Stimulated activated CD4-positive, alpha-beta T cell treated with anti-CD3 and anti-CD28 coated beads, Interleukin-4, amount 100 ng/mL, for 4 hours (primary cell): ENCODE results near the gene RGS21.
"Not testable (repeated sequence)": the region's sequence is repeated elsewhere in the genome, so short reads cannot be mapped to it uniquely, and the experiment has no call there.

Source experiments
- DNase-seq, 2 experiments: peaks; one replicate each; pipeline ENCODE4 v3.0.0-alpha.2; 2020

The RGS21 gene, protein sequence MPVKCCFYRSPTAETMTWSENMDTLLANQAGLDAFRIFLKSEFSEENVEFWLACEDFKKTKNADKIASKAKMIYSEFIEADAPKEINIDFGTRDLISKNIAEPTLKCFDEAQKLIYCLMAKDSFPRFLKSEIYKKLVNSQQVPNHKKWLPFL

DNA sequence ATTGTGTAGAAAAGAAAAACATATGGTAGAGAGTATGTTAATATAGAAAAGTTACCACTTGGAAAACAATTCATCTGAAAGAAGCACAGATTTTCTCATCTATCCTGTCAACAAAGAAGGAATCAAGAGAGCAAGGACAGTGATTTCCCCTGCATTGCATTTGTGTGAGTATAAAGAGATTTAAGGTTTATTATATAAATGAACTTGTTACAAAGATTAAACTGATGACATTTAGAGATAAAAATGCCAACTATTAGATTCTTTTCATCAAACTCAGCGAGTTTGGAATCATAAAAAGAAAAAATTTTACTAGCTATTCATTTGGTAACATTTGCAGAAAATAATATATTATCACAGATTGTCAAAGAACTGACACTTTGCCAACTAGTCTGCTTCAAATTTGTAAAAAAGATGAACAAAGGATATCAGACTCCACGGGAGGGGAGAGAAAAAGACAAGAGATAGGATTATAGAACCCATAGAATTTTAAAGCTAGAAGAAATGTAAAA, at the start of gene RGS21:
Gene RGS21, plus strand, starts transcription at position 51 of the 509 bp plus-strand sequence. CDS start 26,045 bp downstream, outside the sequence.
- DNase-seq: no peak

GRCh38 chr1:192268468-192269052, 48.2 kb upstream of the RGS21 start:
- DNase-seq: no peak

GRCh38 chr1:192270398-192270797, 46.4 kb upstream of the RGS21 start:
- DNase-seq: no peak

GRCh38 chr1:192272732-192273131, 44.1 kb upstream of the RGS21 start:
- no peak for DNase-seq

DNA sequence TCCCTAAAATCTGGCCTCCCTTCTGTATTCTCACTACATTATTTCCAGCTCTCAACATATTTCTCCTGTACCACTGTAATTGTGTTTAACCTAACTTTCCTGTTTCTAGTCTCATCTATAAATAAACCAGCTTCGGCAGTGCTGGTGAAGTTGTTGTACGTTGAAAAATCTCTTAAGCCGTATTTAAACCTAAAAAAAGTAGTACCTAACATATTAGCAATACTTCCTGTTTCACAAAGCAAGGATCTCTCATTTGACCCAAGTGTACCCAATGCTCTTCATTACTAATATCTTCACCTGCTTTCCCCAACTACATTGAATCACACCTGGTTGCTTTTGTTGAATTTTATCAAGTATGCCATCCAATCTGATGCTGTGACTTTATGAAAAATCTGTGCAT, 42.2 kb upstream of the RGS21 start:
- no peak for DNase-seq

- no peak for DNase-seq
Measured at GRCh38 chr1:192277635-192278034, 39.2 kb upstream of the RGS21 start.

- DNase-seq: no peak
Measured at GRCh38 chr1:192284927-192285326, 31.9 kb upstream of the RGS21 start.

DNA sequence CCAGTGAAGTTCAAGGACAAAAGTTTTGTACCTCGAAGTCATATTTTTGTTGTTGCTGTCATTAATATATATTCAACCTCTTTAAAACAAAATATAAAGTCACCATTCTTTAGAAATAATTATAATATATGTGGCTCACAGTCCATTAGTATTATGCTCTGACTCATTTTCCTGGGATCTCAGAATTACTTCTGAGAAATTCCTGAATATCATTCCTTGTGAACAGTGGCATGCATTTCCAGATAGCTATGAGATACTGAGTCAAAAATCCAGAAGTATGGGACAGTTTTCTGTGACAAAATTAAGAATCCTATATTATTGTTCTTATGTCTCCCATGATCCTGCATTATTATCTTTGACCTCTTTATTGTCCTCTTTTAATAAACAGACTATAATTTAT, 13.8 kb upstream of the RGS21 start:
- no peak for DNase-seq

DNA sequence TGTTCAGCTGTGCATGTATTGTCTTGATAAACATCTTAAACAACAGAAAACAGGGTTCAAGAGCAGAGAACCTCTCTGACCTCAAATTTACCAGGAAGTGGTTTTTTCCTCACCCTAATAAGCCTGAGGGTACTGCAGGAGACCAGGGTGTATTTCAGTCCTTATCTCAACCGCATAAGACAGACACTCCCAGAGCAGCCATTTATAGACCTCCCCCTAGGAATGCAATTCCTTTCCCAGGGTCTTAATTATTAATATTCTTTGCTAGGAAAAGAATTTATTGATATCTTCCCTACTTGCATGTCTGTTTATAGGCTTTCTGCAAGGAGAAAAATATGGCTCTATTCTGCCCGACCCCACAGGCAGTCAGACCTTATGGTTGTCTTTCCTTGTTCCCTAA, 8.5 kb upstream of the RGS21 start:
- not testable (repeated sequence) for DNase-seq

DNA sequence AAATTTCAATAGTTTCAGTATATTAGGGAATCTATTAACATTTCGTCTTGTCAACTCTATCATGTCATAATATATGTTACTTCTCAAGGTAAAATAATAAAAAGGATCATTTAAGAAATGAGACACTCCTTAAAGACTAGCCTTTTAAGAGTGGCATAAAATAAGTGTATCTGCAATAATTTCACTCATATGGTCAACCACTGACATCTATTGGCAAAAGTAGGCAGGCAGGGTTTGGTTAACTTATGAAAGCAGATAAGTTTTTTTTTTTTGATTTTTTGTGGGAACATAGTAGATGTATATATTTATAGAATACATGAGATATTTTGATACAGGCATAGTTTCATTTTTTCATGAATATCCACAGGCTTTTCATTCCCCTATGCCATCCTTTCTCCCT, 5.5 kb upstream of the RGS21 start:
- no peak for DNase-seq

GRCh38 chr1:192327997-192328396, 11.2 kb downstream of the RGS21 start:
- no peak for DNase-seq

- no peak for DNase-seq
Measured at GRCh38 chr1:192342842-192343241, 26.1 kb downstream of the RGS21 start.

DNA sequence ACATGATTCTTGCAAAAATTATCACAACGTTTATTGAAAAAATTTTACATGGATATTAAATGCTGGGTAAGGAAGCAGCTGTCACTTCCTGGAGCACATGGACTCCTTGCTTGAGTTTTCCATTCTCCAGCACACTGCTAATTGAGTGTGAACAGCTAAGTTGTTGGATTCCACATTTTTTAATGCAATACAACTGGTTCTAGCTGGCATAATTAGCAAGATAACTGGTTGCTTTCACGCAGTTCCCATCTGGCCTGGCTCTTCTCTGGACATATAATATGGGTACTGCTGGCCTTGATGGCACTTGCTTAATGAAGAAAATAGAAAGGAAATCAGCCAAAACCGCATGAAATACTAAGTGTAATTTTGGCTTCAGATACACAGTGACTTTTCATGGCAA, 26.6 kb downstream of the RGS21 start:
- no peak for DNase-seq

- DNase-seq: no peak
Measured at GRCh38 chr1:192349314-192349713, 32.5 kb downstream of the RGS21 start.

GRCh38 chr1:192350356-192350755, 33.6 kb downstream of the RGS21 start:
- no peak for DNase-seq

GRCh38 chr1:192351550-192351949, 34.8 kb downstream of the RGS21 start:
- no peak for DNase-seq

DNA sequence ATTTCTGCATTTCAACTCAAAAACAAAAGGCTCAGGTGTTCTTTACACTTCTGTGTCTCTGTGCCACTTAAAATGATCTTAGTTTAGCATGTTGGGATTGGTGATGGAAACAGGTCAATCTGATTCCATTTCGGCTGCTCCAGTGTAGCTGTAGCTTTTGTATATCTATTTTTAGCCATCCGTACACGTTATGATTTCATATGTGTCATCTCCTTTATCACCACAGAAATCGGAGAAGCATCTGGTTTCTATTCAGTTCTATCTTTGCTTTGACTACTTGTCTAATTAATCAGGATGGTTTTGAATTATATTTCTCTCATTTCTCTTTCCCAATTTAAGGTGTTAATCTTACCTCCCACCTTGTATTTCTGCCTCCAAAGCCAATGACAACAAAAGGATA, 41.1 kb downstream of the RGS21 start:
- no peak for DNase-seq

- DNase-seq: no peak
Measured at GRCh38 chr1:192358402-192358801, 41.6 kb downstream of the RGS21 start.

DNA sequence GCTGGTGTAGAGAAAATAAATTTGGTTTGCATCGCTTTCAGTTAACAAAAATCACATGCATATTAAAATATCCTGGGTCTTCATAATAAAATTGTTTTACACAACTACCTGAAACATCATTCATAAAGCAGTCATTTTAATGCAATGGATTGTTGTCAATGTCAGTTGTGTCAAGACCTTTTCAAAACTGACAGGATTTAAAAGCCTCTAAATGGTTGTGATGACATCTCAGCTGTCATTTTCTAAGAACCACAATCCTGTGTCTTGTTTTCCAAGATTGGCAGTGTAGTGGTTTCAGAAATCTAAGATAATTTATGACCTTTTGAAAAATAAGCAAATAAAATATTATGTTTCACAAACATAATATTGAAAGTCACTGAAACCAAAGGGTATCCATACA, 42.0 kb downstream of the RGS21 start:
- DNase-seq: no peak

DNA sequence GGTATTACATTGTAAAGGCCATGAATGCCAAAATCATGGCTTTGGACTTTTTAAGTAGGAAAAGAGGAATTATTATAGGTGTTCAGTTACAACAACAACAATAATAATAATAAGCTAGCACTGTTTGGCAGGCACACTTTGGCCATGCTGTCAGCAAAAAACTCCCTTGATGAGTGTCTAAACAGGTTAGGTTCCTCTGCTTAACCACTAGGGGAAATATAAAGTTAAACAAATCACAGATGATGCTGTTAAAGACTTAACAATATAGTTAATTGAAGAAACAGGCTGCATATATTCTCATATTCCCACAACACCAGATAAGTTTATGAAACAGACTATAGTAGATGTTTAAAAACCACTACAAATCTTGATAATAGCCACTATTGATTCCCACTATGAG, 46.4 kb downstream of the RGS21 start:
- no peak for DNase-seq

DNA sequence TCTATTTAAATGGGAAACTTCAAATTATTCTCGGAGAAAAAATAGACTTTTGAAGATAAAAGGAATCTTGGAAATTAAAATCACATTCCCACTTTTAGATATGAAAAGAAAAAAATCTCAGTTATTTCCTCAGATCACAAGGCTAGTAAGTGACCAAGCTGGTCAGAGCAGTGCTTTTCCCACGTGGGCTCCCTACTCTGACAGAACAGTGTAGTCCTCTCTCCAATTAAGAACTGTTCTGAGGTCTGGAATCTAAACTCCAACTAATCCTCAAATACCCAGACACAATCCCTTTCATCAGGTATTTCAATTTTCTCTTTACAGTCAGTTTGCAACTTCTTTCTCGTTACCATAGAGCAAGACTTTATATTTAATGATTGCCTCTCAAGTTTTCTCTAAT, 50.6 kb downstream of the RGS21 start:
- no peak for DNase-seq

GRCh38 chr1:192375306-192375705, 58.5 kb downstream of the RGS21 start:
- no peak for DNase-seq

DNA sequence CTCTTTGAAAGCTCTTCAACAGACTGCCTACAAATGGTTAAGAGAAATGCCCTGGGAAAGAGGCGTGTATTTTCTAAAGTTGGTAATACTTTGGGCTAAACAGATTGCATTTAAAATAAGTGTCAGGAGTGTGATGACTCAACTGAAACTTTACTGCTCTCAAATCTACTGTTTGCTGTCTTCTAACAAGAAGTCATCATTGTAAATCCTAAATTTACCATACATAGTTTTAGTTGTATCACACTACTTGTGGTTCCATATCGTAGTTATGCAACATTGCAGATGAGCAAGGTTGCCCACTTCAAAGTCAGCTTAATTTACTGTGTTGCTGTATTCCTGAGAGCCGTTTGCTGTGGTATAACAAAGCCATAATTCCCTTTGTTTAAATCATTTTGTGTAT, 59.6 kb downstream of the RGS21 start:
- DNase-seq: no peak

GRCh38 chr1:192378276-192378675, 61.5 kb downstream of the RGS21 start:
- no peak for DNase-seq

- no peak for DNase-seq
Measured at GRCh38 chr1:192378878-192379277, 62.1 kb downstream of the RGS21 start.
